ENCODE results near the gene MOV10. TPM values are rescaled to one million over a fixed set of nuclear protein-coding genes. Genes with fewer than 3 reads are reported as not detected.

Gene MOV10
- total and polyA plus RNA-seq, 2 of the 8 experiments (the other 6 are each of a cell fraction or from before 2014, with no cell fraction given), result 57.3 to 109 TPM

- no peak for TF ChIP-seq SP4 (IDR thresholded peaks at IDR 0.05; ENCODE audit: low read length)
Measured at GRCh38 chr1:112731451-112731850, 57.0 kb downstream of the MOV10 start (continued).
